Superior temporal gyrus (tissue), 1 donor: ENCODE results near the gene LRRC26.

Source experiments
- DNase-seq: peaks from one replicate; pipeline ENCODE4 v3.0.0-alpha.2; 2016; ENCODE audit errors: extremely low spot score

Gene LRRC26

GRCh38 chr9:137199411-137200121, 29.7 kb upstream of the LRRC26 start:
- no peak for DNase-seq

GRCh38 chr9:137198902-137199283, 29.0 kb upstream of the LRRC26 start:
- no peak for DNase-seq

DNA sequence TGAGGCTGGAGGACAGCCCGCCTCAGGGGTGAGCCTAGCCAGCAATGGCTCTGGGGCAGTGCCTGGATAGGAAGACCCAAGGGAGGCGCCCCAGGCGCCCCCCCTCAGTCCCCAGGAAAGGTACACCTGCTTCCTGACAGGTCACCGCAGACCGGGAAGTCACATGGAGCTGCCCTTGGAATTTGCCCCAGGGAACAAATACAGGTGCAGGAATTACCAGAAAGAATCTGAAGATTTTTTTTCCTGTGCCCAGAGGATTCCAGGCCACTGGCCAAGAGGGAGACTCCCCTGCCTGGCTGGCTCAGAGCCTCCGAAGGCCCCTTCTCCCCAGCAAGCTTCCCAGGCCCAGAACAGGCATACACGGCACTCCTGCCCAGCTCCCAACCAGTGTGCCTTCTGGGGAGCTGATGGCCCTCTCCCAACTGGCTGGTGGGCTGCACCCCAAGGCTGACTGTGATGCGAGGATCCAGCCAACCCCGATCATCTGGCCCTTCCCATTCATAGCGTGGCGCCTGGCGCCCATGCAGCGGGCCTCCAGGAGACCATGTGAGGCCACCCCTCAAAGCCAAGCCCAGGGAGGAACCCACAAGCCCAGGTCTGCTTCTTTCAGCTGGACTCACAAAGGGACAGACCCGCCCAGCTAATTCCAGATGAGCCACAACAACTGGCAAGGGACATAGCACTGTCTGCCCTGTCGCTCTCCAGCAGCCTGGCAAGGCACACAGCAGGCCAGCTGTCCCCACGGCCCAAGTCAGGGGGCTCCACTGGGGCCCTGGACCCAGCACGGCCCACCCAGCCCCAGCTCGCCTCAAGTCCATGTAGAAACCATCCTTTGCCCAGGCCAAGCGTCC, 28.4 kb upstream of the LRRC26 start:
- peak; percentile 23 for DNase-seq

DNA sequence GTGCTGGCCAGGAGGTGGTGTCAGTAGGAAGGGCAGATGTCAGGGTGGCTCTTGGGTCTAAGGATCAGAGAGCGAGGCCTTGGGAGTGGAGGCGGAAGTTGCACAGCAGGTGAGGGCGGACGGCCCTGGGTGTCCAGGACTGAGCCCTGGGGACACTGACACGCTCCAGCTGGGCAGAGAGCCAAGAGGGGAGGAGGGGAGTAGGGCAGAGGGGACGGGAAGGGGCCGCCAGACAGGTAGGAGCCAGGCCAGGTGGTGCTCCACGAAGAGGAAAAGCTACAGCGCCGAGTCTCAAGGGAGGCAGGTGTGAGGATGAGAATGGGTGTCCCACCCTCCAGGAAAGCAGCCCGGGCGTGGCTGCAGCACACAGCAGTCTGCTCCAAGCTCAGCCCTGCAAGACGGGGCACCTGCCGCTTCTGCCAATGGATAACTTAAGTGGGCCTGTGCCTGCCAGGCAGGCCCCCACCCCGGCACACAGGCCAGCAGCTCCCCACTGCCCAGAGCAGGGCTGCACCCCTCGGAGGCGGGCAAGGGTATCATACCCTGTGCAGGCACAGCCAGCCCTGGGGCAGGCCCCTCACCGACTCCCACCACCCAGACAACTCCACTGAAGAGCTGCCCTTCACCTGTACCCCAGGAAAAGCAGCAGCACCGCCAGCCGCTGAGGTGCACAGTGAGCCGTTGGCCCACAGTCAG, 25.8 kb upstream of the LRRC26 start:
- no peak for DNase-seq

GRCh38 chr9:137194909-137195308, 25.1 kb upstream of the LRRC26 start:
- DNase-seq = no peak

- DNase-seq = peak; percentile 88
Measured at GRCh38 chr9:137194388-137194787, 24.5 kb upstream of the LRRC26 start.

GRCh38 chr9:137193771-137194170, 23.9 kb upstream of the LRRC26 start:
- no peak for DNase-seq

- DNase-seq = no peak
Measured at GRCh38 chr9:137192859-137193258, 23.0 kb upstream of the LRRC26 start.

- DNase-seq = no peak
Measured at GRCh38 chr9:137192448-137192780, 22.6 kb upstream of the LRRC26 start.

DNA sequence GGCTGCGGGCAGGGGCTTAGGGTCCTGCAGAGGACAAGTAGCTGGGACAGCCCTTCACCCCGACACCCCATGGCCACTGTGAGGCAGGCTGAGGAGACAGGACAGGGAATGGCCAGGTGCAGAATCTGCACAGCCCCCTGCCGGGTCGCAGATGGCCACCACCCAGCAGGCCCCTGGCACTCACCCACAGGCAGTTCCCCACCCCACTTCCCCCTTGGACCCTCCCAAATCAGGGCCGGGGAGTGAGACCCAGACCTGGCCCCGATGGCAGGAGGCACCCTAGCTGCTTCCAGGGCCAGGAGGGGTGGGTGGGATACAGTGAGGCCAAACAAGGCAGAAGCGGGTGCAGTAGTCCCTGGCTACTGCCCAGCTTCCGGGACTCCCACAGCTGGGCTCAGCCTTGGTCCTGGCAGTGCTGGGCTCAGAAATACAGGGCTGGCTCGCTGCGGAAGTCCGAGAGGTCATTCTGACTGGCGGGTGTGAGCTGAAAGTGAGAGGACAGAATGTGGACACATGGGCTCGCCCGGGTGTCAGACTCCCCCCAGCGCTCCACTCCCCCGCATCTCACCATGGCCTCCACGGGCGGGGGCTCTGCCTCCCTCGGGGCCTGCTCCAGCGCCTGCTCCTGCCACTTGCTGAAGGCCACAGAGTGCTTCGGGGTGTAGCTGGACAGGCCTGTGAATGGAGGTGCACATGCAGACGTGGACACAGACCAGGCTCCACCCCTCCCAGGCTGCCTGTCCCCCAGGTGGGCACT, 22.0 kb upstream of the LRRC26 start:
- DNase-seq = peak; percentile 79

DNA sequence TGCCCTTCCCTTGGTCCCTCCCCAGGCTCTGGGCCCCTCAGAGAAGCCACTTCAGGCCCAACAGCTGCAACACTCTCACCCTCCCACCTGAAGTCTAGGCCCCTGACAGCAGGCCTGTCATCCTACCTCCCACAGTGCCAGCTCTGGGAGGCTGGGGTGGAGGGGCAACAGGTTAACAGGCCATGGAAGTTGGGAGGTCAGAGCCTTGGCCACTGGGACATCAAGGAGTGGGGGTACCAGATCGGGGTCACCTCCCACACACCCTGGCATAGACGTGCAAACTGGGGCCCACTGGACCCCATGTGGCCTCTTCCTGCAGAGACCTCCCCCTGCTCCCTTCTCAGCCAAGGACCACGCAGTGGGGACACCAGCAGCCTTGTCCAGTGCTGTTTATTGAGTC, 21.4 kb upstream of the LRRC26 start:
- no peak for DNase-seq

GRCh38 chr9:137190315-137190856, 20.5 kb upstream of the LRRC26 start:
- DNase-seq = no peak

- DNase-seq = no peak
Measured at GRCh38 chr9:137189297-137190295, 19.7 kb upstream of the LRRC26 start.

DNA sequence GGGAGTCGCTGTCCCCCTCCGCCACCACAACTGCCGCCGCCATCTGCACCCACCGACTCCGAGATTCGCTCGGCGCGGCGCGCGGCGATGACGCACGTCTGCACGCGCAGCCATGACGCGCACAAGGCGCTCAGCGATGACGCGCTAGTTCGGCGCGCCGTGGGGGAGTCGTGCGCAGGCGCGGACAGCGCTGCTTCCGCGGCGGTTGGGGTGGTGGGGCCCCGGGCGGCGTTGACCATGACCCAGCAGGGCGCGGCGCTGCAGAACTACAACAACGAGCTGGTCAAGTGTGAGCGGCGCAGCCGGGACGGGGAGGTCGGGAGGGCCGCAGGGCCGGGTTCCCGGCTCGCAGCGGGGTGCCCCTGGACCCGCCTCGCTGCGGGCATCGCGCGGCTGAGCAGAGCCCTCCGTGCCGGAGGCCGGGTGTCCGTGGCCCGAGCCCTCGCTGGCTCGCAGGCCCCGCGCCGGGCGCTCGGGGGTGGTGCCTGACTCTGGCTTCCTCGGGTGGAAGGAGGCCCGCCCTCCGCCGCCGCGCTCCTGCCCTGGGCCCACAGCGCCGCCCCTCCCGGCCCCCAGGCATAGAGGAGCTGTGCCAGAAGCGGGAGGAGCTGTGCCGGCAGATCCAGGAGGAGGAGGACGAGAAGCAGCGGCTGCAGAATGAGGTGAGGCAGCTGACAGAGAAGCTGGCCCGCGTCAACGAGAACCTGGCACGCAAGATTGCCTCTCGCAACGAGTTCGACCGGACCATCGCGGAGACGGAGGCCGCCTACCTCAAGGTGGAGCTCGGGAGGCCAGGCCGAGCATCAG, 18.8 kb upstream of the LRRC26 start, which contains the start of the genes ANAPC2 and SSNA1:
ANAPC2 (minus strand) TSS at position 71 of the 807 bp plus-strand sequence; CDS start at position 43, 28 bp downstream.
SSNA1 (plus strand) TSS at position 187 of the 807 bp plus-strand sequence; CDS start at position 238, 51 bp downstream.
- DNase-seq = peak; percentile 91

DNA sequence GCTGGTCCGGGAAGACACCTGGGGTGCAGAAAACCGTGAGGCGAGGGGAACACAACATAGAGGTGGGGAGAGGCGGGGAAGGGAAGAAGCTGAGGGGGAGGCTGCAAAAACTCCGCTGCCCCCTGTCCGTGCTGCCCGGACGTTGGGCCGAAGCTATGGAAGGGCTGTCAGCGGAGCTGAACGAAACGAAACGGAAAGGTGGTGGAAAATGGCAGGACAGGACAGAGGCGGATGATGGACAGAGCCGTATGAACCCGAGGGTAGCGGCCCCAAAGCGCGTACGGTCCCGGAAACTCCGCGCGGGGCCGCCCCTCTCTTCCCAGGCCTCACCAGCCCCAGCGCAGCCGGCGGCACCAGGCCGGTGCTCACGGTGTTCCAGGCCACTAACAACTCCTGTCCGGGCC, 18.2 kb upstream of the LRRC26 start:
- DNase-seq = no peak

DNA sequence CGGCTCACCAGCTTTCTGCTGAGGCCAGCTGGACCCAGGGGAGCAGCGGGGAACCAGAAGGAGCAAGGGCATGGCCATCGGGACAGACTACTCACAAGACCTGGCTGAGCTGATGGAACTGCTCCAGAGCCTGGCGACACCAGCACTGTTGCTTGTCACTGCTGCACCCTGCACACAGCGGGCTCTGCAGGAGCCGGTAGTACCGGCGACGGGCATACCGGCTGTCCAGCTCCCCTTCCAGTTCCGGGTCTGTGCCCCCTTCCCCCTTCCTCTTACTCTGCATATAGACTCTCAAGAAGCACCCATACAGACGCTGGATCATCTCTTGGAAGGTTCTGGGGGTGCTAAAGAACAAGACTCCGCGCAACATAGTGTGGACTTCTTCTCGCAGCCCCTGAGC, 17.5 kb upstream of the LRRC26 start:
- DNase-seq = no peak

DNA sequence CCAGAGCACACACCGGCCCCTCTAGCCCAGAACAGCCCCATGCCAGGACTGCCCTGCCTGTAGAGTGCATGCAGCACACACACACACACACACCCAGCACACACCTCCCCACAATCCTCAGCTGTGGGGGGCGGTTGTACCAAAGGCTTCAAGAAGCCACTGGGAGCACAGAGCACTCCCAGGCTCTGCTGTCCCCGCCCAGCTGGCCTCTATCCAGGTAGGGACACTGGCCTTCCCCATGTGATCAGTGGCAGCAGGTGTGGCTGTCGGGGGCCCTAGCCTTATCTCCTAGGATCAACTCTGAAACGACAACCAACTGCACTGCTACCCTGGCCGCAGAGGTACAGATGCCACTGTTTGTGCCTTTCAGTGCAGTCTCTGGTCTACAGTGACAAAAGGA, 16.5 kb upstream of the LRRC26 start:
- no peak for DNase-seq

- no peak for DNase-seq
Measured at GRCh38 chr9:137185921-137186320, 16.1 kb upstream of the LRRC26 start.
